ENCODE results near the gene IL1RAPL1. TPM values are rescaled to one million over a fixed set of nuclear protein-coding genes. Genes with fewer than 3 reads are reported as not detected.
A peak's percentile ranks its signal among the peaks of the same experiment; 100 is the strongest.

IL1RAPL1 gene
- total RNA-seq, 1 donor from 2014 or later: 0.16 TPM

DNA sequence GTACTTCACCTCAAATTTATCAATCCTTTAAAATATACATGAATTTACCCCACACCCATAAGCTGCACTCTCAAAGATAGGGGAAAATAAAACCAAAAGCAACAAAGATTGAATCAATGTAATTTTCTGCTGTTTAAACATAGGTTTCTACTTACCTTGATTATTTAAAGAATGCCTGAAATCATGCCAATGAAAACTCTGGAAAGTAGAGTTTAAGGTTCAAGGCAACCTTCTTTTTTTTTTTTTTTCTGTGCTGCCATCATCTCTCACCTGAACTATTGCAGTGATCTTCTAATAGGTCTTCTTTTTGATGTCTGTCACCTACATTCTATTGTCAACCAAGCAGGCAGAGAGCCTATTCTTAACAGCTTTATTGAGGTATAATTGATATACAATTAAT lies 682.1 kb downstream of the IL1RAPL1 start:
- TF ChIP-seq, protein P1, sequence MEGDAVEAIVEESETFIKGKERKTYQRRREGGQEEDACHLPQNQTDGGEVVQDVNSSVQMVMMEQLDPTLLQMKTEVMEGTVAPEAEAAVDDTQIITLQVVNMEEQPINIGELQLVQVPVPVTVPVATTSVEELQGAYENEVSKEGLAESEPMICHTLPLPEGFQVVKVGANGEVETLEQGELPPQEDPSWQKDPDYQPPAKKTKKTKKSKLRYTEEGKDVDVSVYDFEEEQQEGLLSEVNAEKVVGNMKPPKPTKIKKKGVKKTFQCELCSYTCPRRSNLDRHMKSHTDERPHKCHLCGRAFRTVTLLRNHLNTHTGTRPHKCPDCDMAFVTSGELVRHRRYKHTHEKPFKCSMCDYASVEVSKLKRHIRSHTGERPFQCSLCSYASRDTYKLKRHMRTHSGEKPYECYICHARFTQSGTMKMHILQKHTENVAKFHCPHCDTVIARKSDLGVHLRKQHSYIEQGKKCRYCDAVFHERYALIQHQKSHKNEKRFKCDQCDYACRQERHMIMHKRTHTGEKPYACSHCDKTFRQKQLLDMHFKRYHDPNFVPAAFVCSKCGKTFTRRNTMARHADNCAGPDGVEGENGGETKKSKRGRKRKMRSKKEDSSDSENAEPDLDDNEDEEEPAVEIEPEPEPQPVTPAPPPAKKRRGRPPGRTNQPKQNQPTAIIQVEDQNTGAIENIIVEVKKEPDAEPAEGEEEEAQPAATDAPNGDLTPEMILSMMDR (IDR thresholded peaks at IDR 0.05; ENCODE audit: insufficient read depth, low read depth, low read length): no peak
- no peak for TF ChIP-seq EZH2 (IDR thresholded peaks at IDR 0.05; ENCODE audit: insufficient read depth, low read length)
- no peak for DNase-seq (ENCODE audit: low read depth)
- H3K27ac Mint-ChIP-seq (ENCODE audit: unreplicated experiment): no peak overlapping the region
- no peaks in the 10 kb centered on the region for H3K9me3 Mint-ChIP-seq (ENCODE audit: unreplicated experiment)
- no peaks in the 10 kb centered on the region for H3K9me3 ChIP-seq (ENCODE audit: insufficient read depth, low read depth, low read length)
- FAIRE-seq: no peak
- H3K36me3 ChIP-seq (ENCODE audit: insufficient read depth, low read length): no peaks in the 10 kb centered on the region
- no peaks in the 10 kb centered on the region for H3K4me1 Mint-ChIP-seq (ENCODE audit: low read depth, unreplicated experiment)
- no peak overlapping the region for H3K27ac ChIP-seq (ENCODE audit: low read depth, low read length)
- H4K20me1 ChIP-seq (ENCODE audit: insufficient read depth, low read length): no peaks in the 10 kb centered on the region
- H2AFZ ChIP-seq (ENCODE audit: low read depth, low read length): no peak overlapping the region
- no peak overlapping the region for H3K4me3 Mint-ChIP-seq (ENCODE audit: unreplicated experiment)
- no peaks in the 10 kb centered on the region for H3K79me2 ChIP-seq (ENCODE audit: insufficient read depth, low read length)
- no peaks in the 10 kb centered on the region for H3K27me3 Mint-ChIP-seq (ENCODE audit: low read depth, unreplicated experiment)
- no peaks in the 10 kb centered on the region for H3K27me3 ChIP-seq (ENCODE audit: insufficient read depth, low read length)
- H3K9ac ChIP-seq (ENCODE audit: low read length): no peak overlapping the region
- no peaks in the 10 kb centered on the region for H3K36me3 Mint-ChIP-seq (ENCODE audit: low read depth, unreplicated experiment)
- H3K4me1 ChIP-seq (ENCODE audit: insufficient read depth, low read length): no peaks in the 10 kb centered on the region
- no peak overlapping the region for H3K4me3 ChIP-seq (ENCODE audit: insufficient read depth, low read depth, low read length)
- no peak overlapping the region for H3K4me2 ChIP-seq (ENCODE audit: low read length)

DNA sequence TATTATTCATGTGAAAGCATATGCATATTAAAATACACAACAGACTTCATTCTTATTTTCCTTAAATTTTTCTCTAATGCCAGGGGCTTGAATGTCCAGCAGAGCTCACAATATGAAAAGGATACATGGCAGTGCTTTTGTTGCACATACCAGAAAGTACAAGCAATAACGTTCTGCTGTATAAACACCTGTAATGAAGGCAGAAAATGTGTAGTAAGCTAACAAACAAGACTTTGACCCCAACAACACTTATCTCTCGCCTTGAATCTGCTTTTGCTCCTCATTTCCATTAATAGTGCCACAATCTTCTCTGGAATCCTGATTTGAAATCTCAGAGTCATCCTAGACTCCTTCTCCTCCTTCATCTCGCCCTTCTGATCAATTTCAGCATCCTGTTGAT lies 687.3 kb downstream of the IL1RAPL1 start:
- Histone ChIP-seq H3K4me1 (ENCODE audit: insufficient read depth, low read length) (no peaks in the 10 kb centered on the region), H3K27me3 (ENCODE audit: insufficient read depth, low read length) (no peaks in the 10 kb centered on the region), H3K4me2 (ENCODE audit: low read length) (no peak overlapping the region), H3K27ac (ENCODE audit: low read depth, low read length) (no peak overlapping the region), H3K9me3 (ENCODE audit: insufficient read depth, low read depth, low read length) (no peaks in the 10 kb centered on the region), H3K36me3 (ENCODE audit: insufficient read depth, low read length) (no peaks in the 10 kb centered on the region), H3K4me3 (ENCODE audit: insufficient read depth, low read depth, low read length) (no peak overlapping the region), H2AFZ (ENCODE audit: low read depth, low read length) (no peak overlapping the region), H4K20me1 (ENCODE audit: insufficient read depth, low read length) (no peaks in the 10 kb centered on the region), H3K79me2 (ENCODE audit: insufficient read depth, low read length) (no peaks in the 10 kb centered on the region), H3K9ac (ENCODE audit: low read length) (no peak overlapping the region)
- no peaks in the 10 kb centered on the region for H3K36me3 Mint-ChIP-seq (ENCODE audit: low read depth, unreplicated experiment)
- no peak overlapping the region for H3K27ac Mint-ChIP-seq (ENCODE audit: unreplicated experiment)
- H3K27me3 Mint-ChIP-seq (ENCODE audit: low read depth, unreplicated experiment): no peaks in the 10 kb centered on the region
- TF ChIP-seq, protein P1 (IDR thresholded peaks at IDR 0.05; ENCODE audit: insufficient read depth, low read depth, low read length): no peak
- no peak for TF ChIP-seq EZH2 (IDR thresholded peaks at IDR 0.05; ENCODE audit: insufficient read depth, low read length)
- no peak for DNase-seq (ENCODE audit: low read depth)
- FAIRE-seq: peak; percentile 60
- H3K4me1 Mint-ChIP-seq (ENCODE audit: low read depth, unreplicated experiment): no peaks in the 10 kb centered on the region
- H3K9me3 Mint-ChIP-seq (ENCODE audit: unreplicated experiment): no peaks in the 10 kb centered on the region
- no peak overlapping the region for H3K4me3 Mint-ChIP-seq (ENCODE audit: unreplicated experiment)

DNA sequence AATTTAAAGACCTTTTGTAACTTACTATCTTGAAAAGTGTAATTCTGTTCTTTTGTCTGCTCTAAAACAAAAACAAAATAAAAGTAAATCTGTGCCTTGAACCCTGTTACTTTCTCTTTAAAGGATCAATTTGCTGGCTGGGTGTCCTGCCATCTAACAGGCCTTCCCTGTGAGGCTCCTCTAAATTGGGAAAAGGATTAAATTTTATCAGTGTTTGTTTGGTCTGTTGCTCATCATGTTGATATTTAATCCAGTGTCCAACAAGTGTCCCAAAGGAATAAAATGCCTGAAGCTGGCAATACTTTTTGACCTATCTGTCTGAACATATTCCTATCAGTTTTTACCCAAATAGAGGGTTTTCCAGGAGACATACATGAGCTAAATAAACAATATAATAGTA lies 688.7 kb downstream of the IL1RAPL1 start:
- Histone ChIP-seq H2AFZ (ENCODE audit: low read depth, low read length) (no peak overlapping the region), H3K4me2 (ENCODE audit: low read length) (no peak overlapping the region), H3K9me3 (ENCODE audit: insufficient read depth, low read depth, low read length) (no peaks in the 10 kb centered on the region), H3K4me1 (ENCODE audit: insufficient read depth, low read length) (no peaks in the 10 kb centered on the region), H3K36me3 (ENCODE audit: insufficient read depth, low read length) (no peaks in the 10 kb centered on the region), H4K20me1 (ENCODE audit: insufficient read depth, low read length) (no peaks in the 10 kb centered on the region), H3K27ac (ENCODE audit: low read depth, low read length) (no peak overlapping the region), H3K79me2 (ENCODE audit: insufficient read depth, low read length) (no peaks in the 10 kb centered on the region), H3K9ac (ENCODE audit: low read length) (no peak overlapping the region), H3K4me3 (ENCODE audit: insufficient read depth, low read depth, low read length) (no peak overlapping the region), H3K27me3 (ENCODE audit: insufficient read depth, low read length) (no peaks in the 10 kb centered on the region)
- no peak for FAIRE-seq
- H3K4me3 Mint-ChIP-seq (ENCODE audit: unreplicated experiment): no peak overlapping the region
- TF ChIP-seq, protein P1 (IDR thresholded peaks at IDR 0.05; ENCODE audit: insufficient read depth, low read depth, low read length): no peak
- no peak for TF ChIP-seq EZH2 (IDR thresholded peaks at IDR 0.05; ENCODE audit: insufficient read depth, low read length)
- no peaks in the 10 kb centered on the region for H3K27me3 Mint-ChIP-seq (ENCODE audit: low read depth, unreplicated experiment)
- H3K27ac Mint-ChIP-seq (ENCODE audit: unreplicated experiment): no peak overlapping the region
- no peaks in the 10 kb centered on the region for H3K9me3 Mint-ChIP-seq (ENCODE audit: unreplicated experiment)
- no peaks in the 10 kb centered on the region for H3K36me3 Mint-ChIP-seq (ENCODE audit: low read depth, unreplicated experiment)
- no peaks in the 10 kb centered on the region for H3K4me1 Mint-ChIP-seq (ENCODE audit: low read depth, unreplicated experiment)
- no peak for DNase-seq (ENCODE audit: low read depth)
